Left ventricle myocardium superior (tissue), 1 donor: ENCODE results near the gene LACTBL1. TPM values are rescaled to one million over a fixed set of nuclear protein-coding genes. Genes with fewer than 3 reads are reported as not detected.
A peak's percentile ranks its signal among the peaks of the same experiment; 100 is the strongest.
"Not testable (repeated sequence)": the region's sequence is repeated elsewhere in the genome, so short reads cannot be mapped to it uniquely, and the experiment has no call there.

ENCODE experiments used
- ATAC-seq: fragments of 200-7000 bp; cut with Tn5 transposase; one replicate; pipeline ENCODE4 v1.9.1; 2020; ENCODE audit warnings: mild to moderate bottlenecking, moderate library complexity
- DNase-seq: peaks from one replicate; pipeline ENCODE4 v3.0.0-alpha.2; 2020
- intact Hi-C: fragments of 100-400 bp; cut with micrococcal nuclease; formaldehyde crosslinking; loops from one replicate; pipeline ENCODE4 v1.11.0; 2022
- total RNA-seq: library from RNA; stranded (reverse); fragmentation: NEBNext Ultra II Directional; extraction: Animal tissue kit (Norgen Biotek cat#: 25700); gene quantifications from one replicate; pipeline ENCODE4 v1.2.1, GENCODE V29; 2021
- donor health status: DM: no; HTN: yes; CAD: no; lungs with severe emphysema.

Gene LACTBL1
- total RNA-seq, 1 donor from 2014 or later: not detected

GRCh38 chr1:22953057-22953739 lies 19.5 kb downstream of the LACTBL1 start:
- DNase-seq (no peak), ATAC-seq (no peak)
- intact Hi-C loops: no loop called here

- ATAC-seq: no peak
- intact Hi-C loops: no loop called here
- no peak for DNase-seq
Measured at GRCh38 chr1:22952694-22953056, 20.0 kb downstream of the LACTBL1 start.

GRCh38 chr1:22951796-22952195 lies 20.9 kb downstream of the LACTBL1 start:
- intact Hi-C loops: no loop called here
- no peak for DNase-seq
- ATAC-seq: no peak

- intact Hi-C loops: no loop called here
- ATAC-seq (no peak), DNase-seq (no peak)
Measured at GRCh38 chr1:22949822-22950331, 22.8 kb downstream of the LACTBL1 start.

GRCh38 chr1:22945171-22945570 lies 27.5 kb downstream of the LACTBL1 start:
- intact Hi-C loops, DNase-seq, ATAC-seq: not testable (repeated sequence)

GRCh38 chr1:22944346-22945055 lies 28.2 kb downstream of the LACTBL1 start:
- intact Hi-C loops: no loop called here
- DNase-seq (no peak), ATAC-seq (no peak)

- DNase-seq (no peak), ATAC-seq (no peak)
- intact Hi-C loops: no loop called here
Measured at GRCh38 chr1:22941257-22941656, 31.4 kb downstream of the LACTBL1 start.

GRCh38 chr1:22936681-22937080 lies 36.0 kb downstream of the LACTBL1 start:
- intact Hi-C loops: no loop called here
- ATAC-seq (no peak), DNase-seq (no peak)

- DNase-seq (no peak), ATAC-seq (no peak)
- intact Hi-C loops: no loop called here
Measured at GRCh38 chr1:22935433-22935832, 37.2 kb downstream of the LACTBL1 start.

- ATAC-seq (no peak), DNase-seq (no peak)
- intact Hi-C loops: no loop called here
Measured at GRCh38 chr1:22932803-22933470, 39.7 kb downstream of the LACTBL1 start.

- peak; percentile 91 for ATAC-seq
- intact Hi-C loops: no loop called here
- DNase-seq: peak; percentile 73
Measured at GRCh38 chr1:22930240-22930912, 42.3 kb downstream of the LACTBL1 start.

GRCh38 chr1:22925111-22925510 lies 47.6 kb downstream of the LACTBL1 start:
- ATAC-seq: no peak
- intact Hi-C loops: no loop called here
- DNase-seq: no peak

GRCh38 chr1:22922640-22923039 lies 50.0 kb downstream of the LACTBL1 start:
- ATAC-seq (no peak), DNase-seq (no peak)
- intact Hi-C loops: no loop called here

GRCh38 chr1:22921452-22922126 lies 51.1 kb downstream of the LACTBL1 start:
- intact Hi-C loops: no loop called here
- ATAC-seq: peak; percentile 84
- DNase-seq: peak; percentile 50

- ATAC-seq (peak; percentile 82), DNase-seq (peak; percentile 66)
- intact Hi-C loops: no loop called here
Measured at GRCh38 chr1:22920734-22921451, 51.8 kb downstream of the LACTBL1 start.

- no peak for DNase-seq
- intact Hi-C loops: no loop called here
- ATAC-seq: no peak
Measured at GRCh38 chr1:22920026-22920733, 52.5 kb downstream of the LACTBL1 start.

- no peak for DNase-seq
- intact Hi-C loops: no loop called here
- no peak for ATAC-seq
Measured at GRCh38 chr1:22919341-22920025, 53.2 kb downstream of the LACTBL1 start.
